ENCODE data around the gene FAM234B.

Gene FAM234B

GRCh38 chr12:13124656-13125505 lies 80.7 kb downstream of the FAM234B start:
- DNase-seq, result no peak

- DNase-seq, result no peak
These were observed 81.8 kb downstream of the FAM234B start for GRCh38 chr12:13125996-13126395.

- no peak for DNase-seq
These were observed 82.3 kb downstream of the FAM234B start for GRCh38 chr12:13126494-13126893.

DNA sequence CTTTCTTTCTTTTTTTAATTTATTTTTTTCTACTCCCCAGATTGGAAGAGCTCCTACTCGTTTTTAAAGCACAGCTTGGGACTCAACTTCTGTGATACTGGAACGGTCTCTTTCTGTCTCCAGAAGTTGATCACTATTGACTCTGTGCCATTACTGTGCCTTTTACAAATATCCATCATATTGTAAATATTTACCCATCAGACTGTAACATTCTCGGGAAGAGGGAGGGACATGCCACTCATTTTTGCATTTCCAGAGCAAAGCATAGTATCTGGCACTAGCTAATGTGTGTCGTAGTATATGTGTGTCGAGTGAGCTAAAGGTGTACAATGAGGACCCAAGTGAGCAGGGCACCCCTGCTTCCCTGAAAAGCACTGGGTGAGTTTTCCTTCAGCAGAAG lies 83.3 kb downstream of the FAM234B start:
- no peak for DNase-seq

DNA sequence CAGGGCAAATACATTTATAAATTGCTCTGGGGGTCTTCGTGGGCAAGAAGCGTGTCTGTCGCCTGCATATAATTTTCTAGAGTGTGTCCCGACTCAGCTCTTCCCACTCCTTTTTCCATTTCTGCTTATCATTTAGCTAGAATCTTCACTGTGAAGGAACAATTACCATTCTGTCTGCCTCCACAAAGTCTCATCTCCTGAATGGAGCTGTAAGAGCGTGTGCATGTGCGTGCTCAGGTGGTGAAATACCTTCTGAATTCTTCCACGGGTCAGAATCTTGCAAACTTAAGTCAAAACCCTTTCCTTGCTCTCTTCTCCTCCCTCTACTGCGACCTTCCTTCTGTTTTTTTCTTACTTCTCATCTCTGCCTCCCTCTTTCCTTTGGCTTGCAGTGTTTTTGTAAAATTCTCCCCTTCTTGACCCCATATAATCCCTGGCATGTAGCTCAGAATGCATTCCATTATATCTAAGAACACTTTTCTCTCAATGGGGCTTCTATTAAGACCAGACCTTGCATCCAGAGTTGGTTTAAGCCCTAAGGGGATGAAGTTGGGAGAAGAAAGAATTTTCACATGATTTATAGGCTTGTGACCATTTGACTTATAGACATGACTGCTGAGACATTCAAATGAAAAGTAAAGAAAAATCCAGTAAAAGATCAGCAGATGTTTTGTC lies 84.2 kb downstream of the FAM234B start:
- no peak for DNase-seq

- DNase-seq, result no peak
These were observed 86.8 kb downstream of the FAM234B start for GRCh38 chr12:13130981-13131380.

Data from activated CD4-positive, alpha-beta T cell treated with anti-CD3 and anti-CD28 coated beads, Interleukin-2, amount 50 U/mL, for 4 hours (primary cell).